Osteoblast (primary cell): ENCODE data around the gene ARHGAP23. TPM values are rescaled to one million over a fixed set of nuclear protein-coding genes. Genes with fewer than 3 reads are reported as not detected.

Experiments
- DNase-seq: peaks from one replicate; pipeline ENCODE4 v3.0.0; 2011; ENCODE audit warnings: low spot score, mixed read lengths; ENCODE audit not compliant: insufficient read length; ENCODE audit errors: missing footprints
- H2AFZ ChIP-seq: 2 replicates; pipeline ENCODE4 v1.6.0; 2011; ENCODE audit warnings: mild to moderate bottlenecking, low read length
- H3K27ac ChIP-seq: 2 replicates; pipeline ENCODE4 v1.5.1; 2011; ENCODE audit warnings: mild to moderate bottlenecking, low read depth, low read length, moderate library complexity
- H3K27me3 ChIP-seq: 2 replicates; pipeline ENCODE4 v1.6.0; 2012; ENCODE audit warnings: mild to moderate bottlenecking, control low read depth, inconsistent platforms, low read length, moderate library complexity; ENCODE audit not compliant: insufficient read depth
- H3K36me3 ChIP-seq: 2 replicates; pipeline ENCODE4 v1.5.1; 2011; ENCODE audit warnings: mild to moderate bottlenecking, low read length, control low read depth, moderate library complexity; ENCODE audit not compliant: insufficient read depth
- H3K4me1 ChIP-seq: 2 replicates; pipeline ENCODE4 v1.5.1; 2011; ENCODE audit warnings: mild to moderate bottlenecking, low read length, control low read depth, moderate library complexity; ENCODE audit not compliant: insufficient read depth
- H3K4me2 ChIP-seq: 2 replicates; pipeline ENCODE4 v1.6.0; 2011; ENCODE audit warnings: mild to moderate bottlenecking, low read length; ENCODE audit not compliant: insufficient read depth
- H3K4me3 ChIP-seq: fragments of 200-600 bp; sonication (generic); 3 replicates; pipeline ENCODE4 v1.5.1; 2012; ENCODE audit warnings: mild to moderate bottlenecking, low read length, inconsistent platforms; ENCODE audit not compliant: insufficient read depth
- H3K79me2 ChIP-seq: 2 replicates; pipeline ENCODE4 v1.6.0; 2012; ENCODE audit warnings: mild to moderate bottlenecking, low read length, control low read depth, inconsistent platforms; ENCODE audit not compliant: insufficient read depth
- H3K9me3 ChIP-seq: 2 replicates; pipeline ENCODE4 v1.5.1; 2011; ENCODE audit warnings: low read depth, low read length, control low read depth
- H4K20me1 ChIP-seq: 2 replicates; pipeline ENCODE4 v1.6.0; 2012; ENCODE audit warnings: mild to moderate bottlenecking, low read length, control low read depth; ENCODE audit not compliant: insufficient read depth
- total RNA-seq: library from RNA; depleted of rRNA; stranded (reverse); fragments of >200 nt; gene quantifications from 2 replicates; pipeline ENCODE4 v1.2.3, GENCODE V29; 2012
- TF ChIP-seq, protein P1 (sequence below): IDR thresholded peaks from 2 replicates; pipeline ENCODE4 v1.5.1; 2011; ENCODE audit warnings: mild to moderate bottlenecking, low read depth, low read length, moderate library complexity; ENCODE audit errors: extremely low read depth

The ARHGAP23 gene
- total RNA-seq, 1 donor: 47.0 TPM

DNA sequence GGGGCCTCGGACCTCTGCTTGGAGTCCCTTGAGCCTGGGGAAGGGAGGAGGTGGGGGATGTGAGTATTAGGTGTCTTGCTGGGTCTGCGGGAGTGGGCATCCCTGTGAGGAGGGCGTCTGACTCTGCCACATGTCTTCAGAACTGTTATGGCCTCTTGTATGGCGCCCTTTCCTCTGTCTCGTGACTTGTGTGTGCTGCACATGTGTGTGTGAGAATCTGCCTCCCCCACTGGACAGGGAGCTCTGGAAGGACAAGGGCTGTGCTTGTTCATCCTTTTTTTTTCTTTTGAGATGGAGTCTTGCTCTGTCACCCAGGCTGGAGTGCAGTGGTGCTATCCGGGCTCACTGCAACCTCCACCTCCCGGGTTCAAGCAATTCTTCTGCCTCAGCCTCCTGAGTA lies 33.4 kb downstream of the ARHGAP23 start:
- no peaks in the 10 kb centered on the region for H3K9me3 ChIP-seq
- peaks cover 83% of the 10 kb centered on the region for H3K79me2 ChIP-seq
- H3K4me1 ChIP-seq: peaks cover 25% of the 10 kb centered on the region
- TF ChIP-seq, protein P1, sequence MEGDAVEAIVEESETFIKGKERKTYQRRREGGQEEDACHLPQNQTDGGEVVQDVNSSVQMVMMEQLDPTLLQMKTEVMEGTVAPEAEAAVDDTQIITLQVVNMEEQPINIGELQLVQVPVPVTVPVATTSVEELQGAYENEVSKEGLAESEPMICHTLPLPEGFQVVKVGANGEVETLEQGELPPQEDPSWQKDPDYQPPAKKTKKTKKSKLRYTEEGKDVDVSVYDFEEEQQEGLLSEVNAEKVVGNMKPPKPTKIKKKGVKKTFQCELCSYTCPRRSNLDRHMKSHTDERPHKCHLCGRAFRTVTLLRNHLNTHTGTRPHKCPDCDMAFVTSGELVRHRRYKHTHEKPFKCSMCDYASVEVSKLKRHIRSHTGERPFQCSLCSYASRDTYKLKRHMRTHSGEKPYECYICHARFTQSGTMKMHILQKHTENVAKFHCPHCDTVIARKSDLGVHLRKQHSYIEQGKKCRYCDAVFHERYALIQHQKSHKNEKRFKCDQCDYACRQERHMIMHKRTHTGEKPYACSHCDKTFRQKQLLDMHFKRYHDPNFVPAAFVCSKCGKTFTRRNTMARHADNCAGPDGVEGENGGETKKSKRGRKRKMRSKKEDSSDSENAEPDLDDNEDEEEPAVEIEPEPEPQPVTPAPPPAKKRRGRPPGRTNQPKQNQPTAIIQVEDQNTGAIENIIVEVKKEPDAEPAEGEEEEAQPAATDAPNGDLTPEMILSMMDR: no peak
- no peak overlapping the region for H3K27ac ChIP-seq
- H4K20me1 ChIP-seq: peaks cover 62% of the 10 kb centered on the region
- no peak overlapping the region for H3K4me3 ChIP-seq
- H3K27me3 ChIP-seq: no peaks in the 10 kb centered on the region
- H2AFZ ChIP-seq: no peak overlapping the region
- H3K36me3 ChIP-seq: peaks cover 61% of the 10 kb centered on the region
- no peak overlapping the region for H3K4me2 ChIP-seq
- peak; percentile 48 for DNase-seq

DNA sequence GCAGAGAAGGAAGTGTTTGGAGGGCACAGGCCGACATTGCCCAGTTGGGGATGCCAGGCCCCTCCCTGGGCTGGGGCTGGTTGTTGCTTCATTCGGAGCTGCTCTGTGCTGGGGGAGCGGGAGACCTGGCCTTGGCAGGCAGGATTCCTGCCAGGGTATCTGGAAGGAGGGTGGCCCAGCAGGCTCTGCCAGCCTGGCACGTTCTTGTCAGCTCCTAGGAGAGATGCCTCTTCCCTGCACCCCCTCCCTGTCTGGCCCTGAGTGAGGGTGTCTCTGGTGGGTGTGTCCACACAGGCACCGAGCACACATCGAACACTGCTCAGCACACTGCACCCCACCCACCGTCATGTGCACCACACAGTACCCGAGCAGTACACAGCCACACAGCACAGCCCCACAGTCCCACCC lies 35.2 kb downstream of the ARHGAP23 start:
- Histone ChIP-seq H3K36me3 (peaks cover 67% of the 10 kb centered on the region), H3K79me2 (peaks cover 83% of the 10 kb centered on the region), H3K4me2 (no peak overlapping the region), H3K9me3 (no peaks in the 10 kb centered on the region), H4K20me1 (peaks cover 63% of the 10 kb centered on the region), H3K4me3 (no peak overlapping the region), H3K27me3 (no peaks in the 10 kb centered on the region), H3K27ac (peak overlapping the region; percentile 100), H3K4me1 (peaks cover 28% of the 10 kb centered on the region), H2AFZ (no peak overlapping the region)
- peak; percentile 88 for DNase-seq
- TF ChIP-seq, protein P1: no peak

DNA sequence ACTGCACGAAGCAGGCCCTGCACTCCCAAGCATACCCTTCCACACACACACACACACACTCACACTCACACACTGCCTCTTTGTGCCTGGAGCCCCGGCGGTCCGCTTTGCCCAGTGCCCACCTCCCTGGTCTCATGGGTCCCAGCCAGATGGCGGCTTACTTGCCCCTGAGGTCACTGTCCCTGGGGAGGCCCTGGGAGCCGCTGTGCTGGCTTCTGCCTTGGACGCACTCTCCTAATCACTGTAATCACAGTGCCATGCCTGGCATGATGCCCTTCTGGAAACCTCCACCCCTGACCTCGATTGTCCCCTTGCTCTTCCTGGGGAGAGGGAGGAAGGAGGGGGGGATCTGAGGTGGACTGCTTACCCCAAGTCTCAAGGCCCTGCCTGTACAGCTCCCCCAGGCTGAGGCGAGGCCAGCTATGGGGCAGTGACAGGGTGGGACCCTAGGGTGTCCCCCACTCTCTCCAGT lies 36.0 kb downstream of the ARHGAP23 start:
- peaks cover 62% of the 10 kb centered on the region for H3K36me3 ChIP-seq
- peaks cover 55% of the 10 kb centered on the region for H4K20me1 ChIP-seq
- peak; percentile 93 for DNase-seq
- H3K27me3 ChIP-seq: no peaks in the 10 kb centered on the region
- H3K4me1 ChIP-seq: peaks cover 28% of the 10 kb centered on the region
- peak overlapping the region; percentile 100 for H3K27ac ChIP-seq
- peaks cover 82% of the 10 kb centered on the region for H3K79me2 ChIP-seq
- no peak overlapping the region for H2AFZ ChIP-seq
- H3K4me2 ChIP-seq: peak overlapping the region; percentile 93
- no peaks in the 10 kb centered on the region for H3K9me3 ChIP-seq
- H3K4me3 ChIP-seq: peak overlapping the region; percentile 67
- TF ChIP-seq, protein P1: no peak

DNA sequence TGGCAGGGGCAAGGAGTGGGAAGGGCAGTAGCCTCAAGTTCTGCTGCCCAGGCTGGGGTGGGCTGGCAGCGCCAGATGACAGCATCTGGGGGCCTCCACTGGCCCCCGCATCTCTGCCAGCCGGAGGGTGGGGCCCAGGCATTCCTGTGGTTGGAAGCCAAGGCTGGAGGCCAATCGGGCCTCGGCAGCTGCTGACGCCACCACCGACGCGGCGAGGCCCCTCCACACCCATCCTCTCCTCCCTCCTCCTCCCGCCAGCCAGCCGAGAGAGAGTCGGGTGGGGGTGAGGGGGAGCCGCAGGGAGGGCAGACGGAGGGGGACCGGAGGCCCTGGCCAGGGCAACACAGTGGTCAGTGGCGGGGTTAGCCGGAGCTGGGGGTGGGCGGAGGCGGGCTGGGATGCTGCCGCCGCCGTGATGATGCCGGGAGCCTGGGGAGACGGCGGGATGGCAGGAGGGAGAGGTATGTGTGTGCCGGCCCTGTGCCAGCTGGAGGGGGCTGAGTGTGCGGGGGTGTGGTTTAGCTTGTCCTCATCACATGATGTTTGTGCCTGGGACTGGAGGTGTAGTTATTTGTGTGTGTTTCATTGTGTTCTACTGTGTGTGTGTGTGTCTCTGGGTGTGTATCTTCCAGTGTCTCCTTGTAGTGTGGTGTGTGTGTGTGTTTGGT lies 36.6 kb downstream of the ARHGAP23 start:
- H3K27me3 ChIP-seq: no peaks in the 10 kb centered on the region
- H3K9me3 ChIP-seq: no peaks in the 10 kb centered on the region
- TF ChIP-seq, protein P1: no peak
- peaks cover 59% of the 10 kb centered on the region for H3K36me3 ChIP-seq
- peaks cover 79% of the 10 kb centered on the region for H3K79me2 ChIP-seq
- H4K20me1 ChIP-seq: peaks cover 50% of the 10 kb centered on the region
- peak overlapping the region; percentile 67 for H3K4me3 ChIP-seq
- H3K4me2 ChIP-seq: peak overlapping the region; percentile 93
- DNase-seq: peak; percentile 100
- H2AFZ ChIP-seq: peak overlapping the region; percentile 53
- H3K27ac ChIP-seq: peak overlapping the region; percentile 100
- H3K4me1 ChIP-seq: peaks cover 30% of the 10 kb centered on the region
